GM19372 (cell line): Measurements from ENCODE around the gene VAMP2.

Experiments used
- ATAC-seq: cut with Tn5 transposase; IDR thresholded peaks from one replicate; pipeline ENCODE4 v1.9.1; 2021; ENCODE audit warnings: mild to moderate bottlenecking, low read depth, moderate library complexity; ENCODE audit not compliant: unreplicated experiment

VAMP2 gene

GRCh38 chr17:8162233-8162996 is at the start of gene VAMP2:
Gene VAMP2 (minus strand): TSS chr17:8162948. CDS start chr17:8162879, 69 bp downstream.
- ATAC-seq = peak; percentile 57

- no peak for ATAC-seq
Measured at GRCh38 chr17:8210761-8211458, 48.2 kb upstream of the VAMP2 start.

DNA sequence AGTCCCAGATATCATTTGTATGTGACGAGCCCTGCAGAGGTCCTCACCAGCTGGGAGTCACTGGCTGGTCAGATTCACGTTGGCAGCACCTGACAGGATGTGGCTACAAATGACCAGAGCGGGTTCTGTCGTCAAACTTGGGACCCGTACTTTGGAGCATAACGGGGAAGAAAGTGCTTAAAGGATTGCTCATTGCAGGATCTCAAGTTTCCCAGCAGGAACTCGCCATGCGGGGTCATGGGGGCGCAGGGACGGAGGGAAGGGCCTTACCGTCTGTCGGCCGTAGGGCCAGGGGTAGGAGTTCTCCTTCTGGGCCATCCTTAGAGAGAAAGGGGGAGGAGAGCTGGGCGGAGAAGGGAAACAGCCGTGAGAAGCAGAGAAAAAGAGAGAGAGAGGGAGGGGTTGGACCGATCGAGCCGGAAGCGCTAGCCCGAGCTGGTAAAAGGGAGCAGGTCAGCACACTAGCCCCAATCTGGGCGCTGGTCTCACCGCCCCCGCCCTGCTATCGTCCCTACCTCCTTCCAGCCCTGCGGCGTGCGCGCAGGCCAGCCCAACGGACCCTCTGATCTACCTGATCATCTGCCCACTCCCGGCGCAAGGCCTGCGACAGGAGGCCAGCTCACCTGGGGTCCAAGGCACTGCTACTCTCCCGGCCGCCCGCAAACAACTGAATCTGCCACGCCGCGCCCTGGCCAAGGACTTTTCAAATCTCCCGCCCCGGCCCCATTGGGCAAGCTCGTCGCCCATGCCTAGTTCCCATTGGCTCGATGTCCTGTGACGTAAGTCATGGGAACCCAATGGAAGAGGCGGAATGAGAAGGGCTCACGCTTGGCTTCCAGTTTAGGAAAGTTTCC is 47.4 kb upstream of the VAMP2 start, which contains the start of gene AURKB:
AURKB (minus strand) TSS at position 669 of the 854 bp plus-strand sequence; CDS start at position 318, 351 bp downstream.
- peak; percentile 82 for ATAC-seq

- no peak for ATAC-seq
Measured at GRCh38 chr17:8206536-8206935, 43.8 kb upstream of the VAMP2 start.

DNA sequence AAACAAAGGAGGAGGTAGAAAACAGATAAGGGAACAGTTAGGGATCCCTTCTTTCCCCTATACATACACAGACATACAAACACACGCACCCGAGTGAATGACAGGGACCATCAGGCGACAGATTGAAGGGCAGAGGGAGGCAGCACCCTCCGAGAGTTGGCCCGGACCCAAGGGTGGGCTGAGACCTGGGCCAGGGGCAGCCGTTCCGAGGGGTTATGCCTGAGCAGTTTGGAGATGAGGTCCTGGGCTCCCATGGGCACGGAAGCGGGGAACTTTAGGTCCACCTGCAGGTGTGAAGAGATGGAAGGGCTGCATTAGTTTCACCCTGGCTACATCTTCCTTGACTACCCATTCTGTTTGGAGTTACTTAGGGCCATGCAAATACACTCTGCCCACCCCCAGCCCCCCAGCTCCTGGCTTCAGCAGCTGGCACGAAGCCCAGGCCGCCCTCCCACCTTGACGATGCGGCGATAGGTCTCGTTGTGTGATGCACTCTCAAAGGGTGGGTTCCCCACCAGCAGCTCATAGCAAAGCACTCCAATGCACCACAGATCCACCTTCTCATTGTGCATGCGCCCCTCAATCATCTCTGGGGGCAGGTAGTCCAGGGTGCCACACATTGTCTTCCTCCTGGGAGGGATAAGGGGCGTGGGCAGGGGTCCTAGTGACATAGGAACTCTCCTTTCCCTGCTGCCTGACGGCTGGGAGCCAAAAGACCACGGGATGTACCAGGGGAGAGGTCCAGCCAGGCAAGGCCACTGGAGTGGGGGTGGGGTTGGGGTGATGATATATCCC is 42.2 kb upstream of the VAMP2 start:
- no peak for ATAC-seq

DNA sequence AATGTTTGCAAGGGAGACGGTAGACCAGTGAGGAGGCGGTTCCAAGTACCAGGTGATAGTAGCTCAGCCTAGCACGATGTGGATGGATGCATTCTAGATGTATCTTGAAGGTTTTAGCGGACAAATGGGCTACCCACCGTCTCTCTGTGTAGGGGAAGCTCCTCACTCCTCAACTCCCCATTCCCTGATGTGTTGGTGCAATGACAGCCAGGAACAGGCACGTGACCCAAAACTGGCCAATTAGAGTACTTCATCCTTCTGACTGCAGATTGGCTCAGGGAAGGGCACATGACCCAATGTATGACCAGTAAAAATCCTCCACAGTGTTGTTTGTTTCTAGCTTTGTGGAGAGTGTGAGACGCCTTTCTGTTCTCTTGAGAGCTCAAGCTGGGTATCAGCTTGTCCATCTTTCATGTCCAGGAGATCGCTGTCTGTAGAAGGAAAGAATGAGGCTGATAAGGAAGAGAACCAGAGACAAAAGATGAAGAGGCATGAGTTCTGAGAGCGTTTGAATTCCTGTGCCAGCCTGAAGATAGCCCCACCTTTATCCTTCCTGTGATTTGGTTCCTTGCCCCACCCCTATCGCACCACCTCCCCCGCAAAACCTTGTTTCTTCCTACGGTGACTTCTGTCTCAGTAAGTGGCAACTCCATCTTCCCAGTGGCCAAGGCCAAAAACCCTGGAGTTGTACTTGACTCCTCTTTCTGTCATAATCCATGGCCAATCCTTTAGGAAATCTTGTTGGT is 29.5 kb upstream of the VAMP2 start:
- peak; percentile 34 for ATAC-seq

GRCh38 chr17:8190506-8190905 is 27.8 kb upstream of the VAMP2 start:
- no peak for ATAC-seq

DNA sequence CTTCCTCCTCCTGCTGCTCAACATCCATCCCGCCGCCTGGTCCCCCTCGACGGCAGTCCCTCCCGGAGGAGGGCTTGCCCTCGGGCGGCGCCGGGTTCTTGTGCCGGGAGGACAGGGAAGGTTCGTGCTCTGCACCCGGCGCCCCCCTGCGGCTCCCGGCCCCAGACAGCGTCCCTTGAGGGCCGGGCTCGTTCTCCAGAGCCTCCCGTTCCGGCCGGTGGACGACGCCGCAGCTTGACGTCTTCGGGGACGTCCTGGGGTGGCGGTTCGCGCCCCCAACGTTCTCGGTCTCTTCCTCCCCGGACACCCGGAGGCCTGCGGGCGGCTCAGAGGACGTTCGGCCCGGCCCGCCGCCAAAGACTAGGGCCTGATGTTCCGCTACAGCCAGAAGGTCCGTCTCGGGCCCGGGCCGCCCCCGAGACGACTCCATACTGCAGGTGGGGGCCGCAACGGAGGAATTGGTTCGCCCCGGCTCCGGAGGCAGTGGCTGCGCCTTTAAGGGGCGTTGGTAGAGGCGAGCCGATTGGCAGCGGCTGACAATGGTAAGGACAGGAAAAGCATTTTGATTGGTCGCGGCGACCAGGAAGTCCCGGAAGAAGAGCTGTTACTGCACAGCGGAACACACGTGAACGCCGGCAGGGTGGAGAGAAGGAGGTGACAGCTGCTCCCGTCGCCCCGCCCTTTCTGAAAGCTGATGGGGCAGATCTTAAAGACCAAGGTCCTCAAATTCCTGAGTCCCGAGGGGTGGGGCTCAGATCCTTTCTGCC is 27.1 kb upstream of the VAMP2 start, which contains the start of gene BORCS6:
BORCS6 (minus strand) TSS at position 470 of the 767 bp plus-strand sequence; CDS start at position 430, 40 bp downstream.
- peak; percentile 49 for ATAC-seq

- ATAC-seq = no peak
Measured at GRCh38 chr17:8189041-8189710, 26.4 kb upstream of the VAMP2 start.

GRCh38 chr17:8188263-8188839 is 25.6 kb upstream of the VAMP2 start:
- ATAC-seq = no peak

DNA sequence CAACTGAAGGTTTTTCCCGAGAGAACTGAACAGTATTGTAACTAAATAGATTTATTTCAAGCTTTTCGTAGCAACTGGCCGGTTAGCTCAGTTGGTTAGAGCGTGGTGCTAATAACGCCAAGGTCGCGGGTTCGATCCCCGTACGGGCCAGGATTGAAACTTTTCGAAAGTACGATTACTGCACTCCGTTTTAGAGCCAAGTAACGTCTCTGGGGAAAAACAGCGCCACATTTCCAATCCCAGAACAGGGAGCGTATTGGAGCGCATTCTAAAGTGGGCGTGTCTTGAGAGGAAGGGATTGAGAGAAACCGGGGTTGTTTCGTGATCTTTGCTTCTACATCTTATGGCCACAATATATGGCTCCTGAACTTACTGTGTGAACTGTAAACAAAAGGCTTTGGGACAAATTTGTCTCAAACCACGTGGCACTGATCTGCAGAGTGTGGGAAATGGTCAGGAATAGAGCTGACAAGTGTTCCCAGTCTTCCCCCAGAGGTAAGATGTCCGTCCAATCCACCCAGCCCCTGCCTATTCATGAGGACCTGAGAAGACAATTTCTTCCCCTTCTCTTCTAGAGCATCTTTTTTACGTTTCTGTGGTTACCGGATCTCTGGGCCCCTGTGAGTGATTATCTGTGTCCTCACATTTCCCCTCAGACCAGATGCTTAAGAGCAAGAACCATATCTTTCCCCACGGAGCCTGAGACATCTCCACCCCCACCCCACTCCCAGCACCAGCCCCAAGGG is 24.9 kb upstream of the VAMP2 start:
- no peak for ATAC-seq

GRCh38 chr17:8186787-8187516 is 24.2 kb upstream of the VAMP2 start:
- ATAC-seq = no peak

- no peak for ATAC-seq
Measured at GRCh38 chr17:8186446-8186786, 23.7 kb upstream of the VAMP2 start.

DNA sequence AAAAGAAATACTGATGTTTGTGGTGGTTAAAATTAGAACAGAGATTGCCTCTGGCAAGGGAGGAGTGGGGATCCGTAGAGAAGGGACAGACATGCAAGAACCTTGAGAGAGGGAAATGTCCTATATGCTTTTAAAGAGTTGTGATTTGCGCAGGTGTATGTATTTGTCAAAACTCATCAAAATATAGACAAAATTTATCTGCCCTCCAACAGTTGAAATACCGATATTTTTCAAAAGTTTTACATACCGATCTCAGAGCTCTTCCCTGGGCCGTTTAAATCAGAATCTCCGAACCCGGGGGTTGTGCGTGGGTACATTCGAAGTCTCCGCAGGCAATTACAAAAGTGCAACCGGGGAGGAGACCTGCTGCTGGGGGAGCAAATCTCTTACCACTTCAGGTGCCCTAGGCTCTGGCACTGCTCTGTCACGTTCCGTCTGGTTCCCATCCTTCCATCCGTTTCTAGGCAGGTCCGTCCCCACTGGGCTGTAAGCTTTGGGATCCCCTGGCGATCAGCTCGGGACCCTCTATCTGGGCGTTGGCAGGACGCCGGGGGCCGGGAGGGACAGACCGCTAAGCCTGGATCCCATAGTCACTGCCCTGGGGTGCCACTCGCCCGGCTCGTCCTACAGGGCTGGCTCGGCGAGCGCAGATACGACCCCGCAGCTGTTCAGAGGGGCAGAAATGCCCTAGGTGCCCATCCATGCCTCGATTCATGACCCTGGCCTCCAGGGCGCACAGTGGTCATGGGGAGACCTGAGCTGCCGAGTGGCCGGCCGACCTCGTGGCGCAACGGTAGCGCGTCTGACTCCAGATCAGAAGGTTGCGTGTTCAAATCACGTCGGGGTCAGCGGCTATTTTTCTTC is 23.1 kb upstream of the VAMP2 start:
- no peak for ATAC-seq

- no peak for ATAC-seq
Measured at GRCh38 chr17:8176998-8177731, 14.4 kb upstream of the VAMP2 start.
